HL-60/S4 treated with phorbol 12-myristate 13-acetate at 8.2 ng/mL for 4 days and 3 days (cell line): Measurements from ENCODE around the gene GALP.
"Not testable (repeated sequence)": the region's sequence is repeated elsewhere in the genome, so short reads cannot be mapped to it uniquely, and the experiment has no call there.

ENCODE experiments used
- in situ Hi-C: fragments of 300-500 bp; cut with MboI; formaldehyde crosslinking; loops from 2 replicates; pipeline ENCODE4 v1.15.0; 2022; ENCODE audit warnings: low sequenced_read_pairs

The GALP gene

GRCh38 chr19:56147307-56147706 is 28.5 kb upstream of the GALP start:
- in situ Hi-C loops, result no loop called here

GRCh38 chr19:56148096-56148495 is 27.7 kb upstream of the GALP start:
- in situ Hi-C loops, result no loop called here

GRCh38 chr19:56148955-56149655 is 26.7 kb upstream of the GALP start:
- in situ Hi-C loops, result not testable (repeated sequence)

GRCh38 chr19:56149656-56150038 is 26.2 kb upstream of the GALP start:
- in situ Hi-C loops, result no loop called here

GRCh38 chr19:56150358-56150757 is 25.4 kb upstream of the GALP start:
- in situ Hi-C loops, result no loop called here

- in situ Hi-C loops, result no loop called here
These were observed 23.2 kb upstream of the GALP start for GRCh38 chr19:56152644-56153043.

GRCh38 chr19:56153507-56153906 is 22.3 kb upstream of the GALP start:
- in situ Hi-C loops, result no loop called here

- in situ Hi-C loops, result no loop called here
These were observed 20.6 kb upstream of the GALP start for GRCh38 chr19:56155124-56155687.

GRCh38 chr19:56156768-56157167 is 19.0 kb upstream of the GALP start:
- in situ Hi-C loops, result no loop called here

- in situ Hi-C loops, result no loop called here
These were observed 17.5 kb upstream of the GALP start for GRCh38 chr19:56158170-56158757.

GRCh38 chr19:56159009-56159559 is 16.7 kb upstream of the GALP start:
- in situ Hi-C loops, result no loop called here

GRCh38 chr19:56159622-56160271 is 16.1 kb upstream of the GALP start:
- in situ Hi-C loops, result no loop called here

GRCh38 chr19:56161534-56161933 is 14.3 kb upstream of the GALP start:
- in situ Hi-C loops, result no loop called here

- in situ Hi-C loops, result no loop called here
These were observed 13.6 kb upstream of the GALP start for GRCh38 chr19:56162258-56162657.

GRCh38 chr19:56163097-56163496 is 12.7 kb upstream of the GALP start:
- in situ Hi-C loops, result no loop called here

GRCh38 chr19:56167064-56167578 is 8.7 kb upstream of the GALP start:
- in situ Hi-C loops, result no loop called here

GRCh38 chr19:56170261-56170660 is 5.5 kb upstream of the GALP start:
- in situ Hi-C loops, result loop anchor here (10.0 kb wide), 1 partner anchor 95 kb away; no protein-coding TSS in a partner anchor

- in situ Hi-C loops, result loop anchor here (10.0 kb wide), 1 partner anchor 99 kb away; no protein-coding TSS in a partner anchor
These were observed 1.7 kb upstream of the GALP start for GRCh38 chr19:56174086-56174485.

GRCh38 chr19:56174550-56174949 is 1.3 kb upstream of the GALP start:
- in situ Hi-C loops, result loop anchor here (10.0 kb wide), 1 partner anchor 100 kb away; no protein-coding TSS in a partner anchor

GRCh38 chr19:56176310-56176709 is 502 bp downstream of the GALP start:
- in situ Hi-C loops, result loop anchor here (10.0 kb wide), 1 partner anchor 102 kb away; no protein-coding TSS in a partner anchor

GRCh38 chr19:56176881-56177280 is 1.1 kb downstream of the GALP start:
- in situ Hi-C loops, result loop anchor here (10.0 kb wide), 1 partner anchor 102 kb away; no protein-coding TSS in a partner anchor
